Measurements from ENCODE around the gene SCUBE1. TPM values are rescaled to one million over a fixed set of nuclear protein-coding genes. Genes with fewer than 3 reads are reported as not detected.

The SCUBE1 gene
- total and polyA plus RNA-seq, 11 donors = 0.04 to 0.40 (median 0.24) TPM; not detected in 1

- H3K4me3 ChIP-seq = no peak overlapping the region
- peaks cover 0 to 17% (median 10%) of the 10 kb centered on the region in 12 donors for H3K4me1 ChIP-seq
- peak overlapping the region in 2 of 12 donors; percentile 24 to 54 for H3K27ac ChIP-seq
- H3K9me3 ChIP-seq = no peaks in the 10 kb centered on the region
- H3K27me3 ChIP-seq = no peaks in the 10 kb centered on the region
- WGBS, 4 donors = 78 to 82% (median 80%) methylated on average over 11 to 18 of the region's 18 CpGs
- ATAC-seq (peak in 1 of 4 donors; percentile 4), DNase-seq (peak in 1 of 5 donors; percentile 54)
- TF ChIP-seq CTCF (IDR thresholded peaks at IDR 0.05) (no peak), POLR2A (IDR thresholded peaks at IDR 0.05) (no peak)
- intact Hi-C loops (cut with DNase I) = no loop called here
- H3K36me3 ChIP-seq = no peaks in the 10 kb centered on the region
Measured at GRCh38 chr22:43298062-43298801, 44.9 kb downstream of the SCUBE1 start.

GRCh38 chr22:43297270-43298061 is 45.7 kb downstream of the SCUBE1 start:
- Histone ChIP-seq H3K27me3 (no peaks in the 10 kb centered on the region), H3K9me3 (no peaks in the 10 kb centered on the region), H3K4me1 (peaks cover 0 to 17% (median 10%) of the 10 kb centered on the region in 12 donors), H3K36me3 (no peaks in the 10 kb centered on the region), H3K27ac (peak overlapping the region in 2 of 12 donors; percentile 24 to 54), H3K4me3 (no peak overlapping the region)
- DNase-seq = no peak
- 67 to 71% (median 70%) methylated on average over 16 to 18 of the region's 18 CpGs for WGBS, 4 donors
- peak; percentile 16 to 28 (median 24) for ATAC-seq
- TF ChIP-seq CTCF (IDR thresholded peaks at IDR 0.05) = no peak
- TF ChIP-seq POLR2A (IDR thresholded peaks at IDR 0.05) = no peak
- intact Hi-C loops (cut with DNase I) = no loop called here

- WGBS, 4 donors = 62 to 80% (median 69%) methylated on average over 10 to 16 of the region's 16 CpGs
- intact Hi-C loops (cut with DNase I) = no loop called here
- TF ChIP-seq POLR2A (IDR thresholded peaks at IDR 0.05) = no peak
- no peak for DNase-seq
- no peaks in the 10 kb centered on the region for H3K9me3 ChIP-seq
- H3K4me1 ChIP-seq = peaks cover 0 to 17% (median 10%) of the 10 kb centered on the region in 12 donors
- H3K36me3 ChIP-seq = no peaks in the 10 kb centered on the region
- no peak overlapping the region for H3K4me3 ChIP-seq
- ATAC-seq = no peak
- H3K27ac ChIP-seq = no peak overlapping the region
- H3K27me3 ChIP-seq = no peaks in the 10 kb centered on the region
Measured at GRCh38 chr22:43296276-43296902, 46.8 kb downstream of the SCUBE1 start.

GRCh38 chr22:43295660-43296059 is 47.5 kb downstream of the SCUBE1 start:
- no peaks in the 10 kb centered on the region for H3K27me3 ChIP-seq
- peaks cover 0 to 17% (median 10%) of the 10 kb centered on the region in 12 donors for H3K4me1 ChIP-seq
- no peaks in the 10 kb centered on the region for H3K9me3 ChIP-seq
- DNase-seq (no peak), ATAC-seq (no peak)
- no peak overlapping the region for H3K4me3 ChIP-seq
- H3K36me3 ChIP-seq = no peaks in the 10 kb centered on the region
- H3K27ac ChIP-seq = no peak overlapping the region
- TF ChIP-seq CTCF (IDR thresholded peaks at IDR 0.05) = no peak
- no peak for TF ChIP-seq POLR2A (IDR thresholded peaks at IDR 0.05)
- intact Hi-C loops (cut with DNase I) = no loop called here
- WGBS, 4 donors = 88 to 95% (median 92%) methylated on average over 6 of the region's 6 CpGs
